H1 (cell line): Measurements from ENCODE around the gene LRRIQ3. TPM values are rescaled to one million over a fixed set of nuclear protein-coding genes. Genes with fewer than 3 reads are reported as not detected.
A peak's percentile ranks its signal among the peaks of the same experiment; 100 is the strongest.

Experiments
- BCL11A ChIP-seq, 2 experiments: IDR thresholded peaks; one replicate each; pipeline ENCODE4 v1.6.1; 2011; ENCODE audit warnings: low read depth in 2 of 2, low read length in 2 of 2, mild to moderate bottlenecking in 2 of 2
- BRCA1 ChIP-seq: IDR thresholded peaks from 2 replicates; pipeline ENCODE4 v1.6.1; 2012; ENCODE audit warnings: low read depth, low read length, improper control_type of control experiment
- CBX5 ChIP-seq: fragments of 300-800, 300-1000 bp; sonication (generic); IDR thresholded peaks from 2 replicates; pipeline ENCODE4 v1.7.1; 2016; ENCODE audit warnings: antibody characterized with exemption, low read length, low read depth
- CEBPB ChIP-seq: IDR thresholded peaks from 2 replicates; pipeline ENCODE4 v1.6.1; 2012; ENCODE audit warnings: low read depth, low read length
- CHD1 ChIP-seq: IDR thresholded peaks from 2 replicates; pipeline ENCODE4 v1.6.1; 2012; ENCODE audit warnings: low read depth, low read length, improper control_type of control experiment
- CHD2 ChIP-seq: IDR thresholded peaks from 2 replicates; pipeline ENCODE4 v1.6.1; 2012; ENCODE audit warnings: low read length, improper control_type of control experiment
- CREB1 ChIP-seq: IDR thresholded peaks from 2 replicates; pipeline ENCODE4 v1.6.1; 2012; ENCODE audit warnings: inconsistent platforms
- HDAC6 ChIP-seq: IDR thresholded peaks from one replicate; pipeline ENCODE4 v1.7.1; 2012; ENCODE audit warnings: low read depth, mild to moderate bottlenecking, inconsistent platforms, low read length, moderate library complexity
- KDM1A ChIP-seq: fragments of 200-600, 300-600 bp; sonication (generic); IDR thresholded peaks from 2 replicates; pipeline ENCODE4 v1.7.1; 2016; ENCODE audit warnings: mild to moderate bottlenecking, low read length, borderline replicate concordance
- POLR2AphosphoS5 ChIP-seq: IDR thresholded peaks from 2 replicates; pipeline ENCODE4 v1.6.1; 2011; ENCODE audit warnings: low read depth, low read length
- POU5F1 ChIP-seq: IDR thresholded peaks from 2 replicates; pipeline ENCODE4 v1.6.1; 2011; ENCODE audit warnings: low read depth, mild to moderate bottlenecking, low read length, moderate library complexity
- RBBP5 ChIP-seq: IDR thresholded peaks from 2 replicates; pipeline ENCODE4 v1.7.1; 2012; ENCODE audit warnings: low read depth, mild to moderate bottlenecking, inconsistent platforms, low read length, moderate library complexity, borderline replicate concordance
- RNF2 ChIP-seq: fragments of 200-900, 300-1000 bp; sonication (generic); IDR thresholded peaks from 2 replicates; pipeline ENCODE4 v1.7.1; 2016; ENCODE audit warnings: borderline replicate concordance, low read depth, mild to moderate bottlenecking, antibody characterized with exemption, low read length; ENCODE audit not compliant: poor library complexity, severe bottlenecking; ENCODE audit errors: missing control alignments
- SIX5 ChIP-seq: IDR thresholded peaks from 2 replicates; pipeline ENCODE4 v1.6.1; 2011; ENCODE audit warnings: mild to moderate bottlenecking, low read depth, low read length
- SP2 ChIP-seq: IDR thresholded peaks from 2 replicates; pipeline ENCODE4 v1.6.1; 2012; ENCODE audit warnings: mild to moderate bottlenecking, low read length, inconsistent platforms
- SUZ12 ChIP-seq: fragments of 200-600 bp; sonication (generic); IDR thresholded peaks from 2 replicates; pipeline ENCODE4 v1.6.1; 2012; ENCODE audit warnings: mild to moderate bottlenecking, inconsistent platforms, low read length, moderate library complexity, mixed read lengths
- TAF7 ChIP-seq: optimal IDR thresholded peaks from 2 replicates; pipeline ENCODE3; 2011; ENCODE audit warnings: low read depth, mild to moderate bottlenecking, inconsistent platforms, low read length, moderate library complexity, borderline replicate concordance
- TBP ChIP-seq: IDR thresholded peaks from 2 replicates; pipeline ENCODE4 v1.6.1; 2011; ENCODE audit warnings: low read depth, low read length, improper control_type of control experiment
- YY1 ChIP-seq: IDR thresholded peaks from 2 replicates; pipeline ENCODE4 v1.6.1; 2011; ENCODE audit warnings: low read depth, mild to moderate bottlenecking, low read length
- ZNF274 ChIP-seq: IDR thresholded peaks from 2 replicates; pipeline ENCODE4 v1.7.0; 2012; ENCODE audit warnings: low read length, borderline replicate concordance; ENCODE audit errors: extremely low read depth
- polyA plus RNA-seq, 7 experiments: library from polyadenylated mRNA; depleted of rRNA in 3 of 7; stranded (reverse) in 5 of 7; unstranded in 2 of 7; fragments of >200 nt in 5 of 7; fragments of 200-250 nt in 2 of 7; gene quantifications; 1 replicate in 5 of 7; 2 replicates in 1 of 7; 4 replicates in 1 of 7; pipeline versions ENCODE4 v1.2.1 to v1.2.3, GENCODE V29; 2011 to 2013; ENCODE audit warnings: missing spikeins in 2 of 7, mixed read lengths in 2 of 7
- total RNA-seq: library from RNA; stranded (reverse); fragmentation: NEBNext Ultra II Directional; extraction: Animal tissue kit (Norgen Biotek cat#: 25700); gene quantifications from 2 replicates; pipeline ENCODE4 v1.2.1, GENCODE V29; 2021
- TF ChIP-seq, protein P1 (sequence below): IDR thresholded peaks from 2 replicates; pipeline ENCODE4 v1.6.1; 2012; ENCODE audit warnings: inconsistent platforms
- TF ChIP-seq, protein P2 (sequence below), 3 experiments: IDR thresholded peaks; 1 replicate in 2 of 3; 2 replicates in 1 of 3; pipeline versions ENCODE4 v1.5.1 to v1.6.1; 2011; ENCODE audit warnings: low read length in 3 of 3, mild to moderate bottlenecking in 3 of 3, inconsistent platforms in 2 of 3, low read depth in 1 of 3, moderate library complexity in 1 of 3; ENCODE audit not compliant: insufficient read depth in 1 of 3; ENCODE audit errors: control extremely low read depth in 1 of 3

Gene LRRIQ3
- total and polyA plus RNA-seq, 2 of the 8 experiments (the other 6 are each of a cell fraction or from before 2014, with no cell fraction given), result 0.08 to 0.19 TPM

DNA sequence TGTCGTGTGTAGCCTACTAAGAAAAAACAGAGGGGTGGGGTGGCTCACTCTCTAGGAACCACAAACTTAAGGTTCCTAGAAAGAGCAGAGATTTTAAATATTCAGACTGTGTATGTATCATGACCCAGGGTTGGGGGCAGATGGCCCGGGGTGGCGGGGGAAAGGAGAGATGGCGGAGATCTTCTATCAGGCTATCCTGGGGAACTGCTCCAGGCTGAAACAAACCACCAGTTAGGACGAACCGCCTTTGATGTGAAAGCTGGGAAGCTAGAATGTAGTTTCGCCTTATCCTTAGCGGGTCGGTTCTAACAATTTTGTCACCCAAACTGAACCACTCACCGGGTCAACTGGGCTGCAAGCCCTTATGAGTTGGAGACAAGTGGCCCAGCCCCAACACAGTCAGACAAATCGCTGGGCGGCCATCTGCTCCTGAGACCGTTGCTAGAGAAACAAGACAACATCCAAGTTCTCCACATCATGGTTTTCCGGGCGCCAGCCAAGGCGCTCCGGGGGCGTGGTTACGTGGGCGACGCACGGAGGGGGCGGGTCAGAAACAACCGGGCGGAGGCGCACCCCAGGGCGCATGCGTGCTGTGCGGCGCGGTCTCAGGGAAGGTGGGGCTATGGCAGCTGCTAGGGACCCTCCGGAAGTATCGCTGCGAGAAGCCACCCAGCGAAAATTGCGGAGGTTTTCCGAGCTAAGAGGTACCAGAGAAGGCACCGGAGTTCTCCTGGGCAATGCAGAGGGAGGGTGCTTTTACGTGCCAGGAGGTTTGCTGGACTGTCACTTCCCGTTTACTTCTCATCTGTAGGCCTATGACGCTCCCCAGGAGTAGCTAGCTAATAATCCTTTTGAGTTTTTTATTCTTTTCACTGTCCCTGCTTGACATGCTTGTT, at the start of gene LRRIQ3, which contains the start of gene FPGT (continued):
- TF ChIP-seq RNF2 (no peak), BRCA1 (no peak), KDM1A (no peak), CEBPB (no peak), CHD2 (no peak), CBX5 (no peak), SIX5 (no peak), BCL11A (IDR thresholded peaks at IDR 0.05; ENCODE audit: low read depth in 2 of 2, low read length in 2 of 2) (no peak), YY1 (peak; percentile 53), TAF7 (no peak), TBP (peak; percentile 53), SUZ12 (no peak), SP2 (no peak), ZNF274 (no peak), CHD1 (no peak), POLR2AphosphoS5 (0 out of 2 replicates have a peak, but pooled peaks have one; percentile 38), CREB1 (peak; percentile 61; the same call in 1 of the 2 replicates), POU5F1 (no peak), HDAC6 (no peak), RBBP5 (no peak)
- TF ChIP-seq, protein P1, sequence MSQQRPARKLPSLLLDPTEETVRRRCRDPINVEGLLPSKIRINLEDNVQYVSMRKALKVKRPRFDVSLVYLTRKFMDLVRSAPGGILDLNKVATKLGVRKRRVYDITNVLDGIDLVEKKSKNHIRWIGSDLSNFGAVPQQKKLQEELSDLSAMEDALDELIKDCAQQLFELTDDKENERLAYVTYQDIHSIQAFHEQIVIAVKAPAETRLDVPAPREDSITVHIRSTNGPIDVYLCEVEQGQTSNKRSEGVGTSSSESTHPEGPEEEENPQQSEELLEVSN, result no peak
- TF ChIP-seq, protein P2, sequence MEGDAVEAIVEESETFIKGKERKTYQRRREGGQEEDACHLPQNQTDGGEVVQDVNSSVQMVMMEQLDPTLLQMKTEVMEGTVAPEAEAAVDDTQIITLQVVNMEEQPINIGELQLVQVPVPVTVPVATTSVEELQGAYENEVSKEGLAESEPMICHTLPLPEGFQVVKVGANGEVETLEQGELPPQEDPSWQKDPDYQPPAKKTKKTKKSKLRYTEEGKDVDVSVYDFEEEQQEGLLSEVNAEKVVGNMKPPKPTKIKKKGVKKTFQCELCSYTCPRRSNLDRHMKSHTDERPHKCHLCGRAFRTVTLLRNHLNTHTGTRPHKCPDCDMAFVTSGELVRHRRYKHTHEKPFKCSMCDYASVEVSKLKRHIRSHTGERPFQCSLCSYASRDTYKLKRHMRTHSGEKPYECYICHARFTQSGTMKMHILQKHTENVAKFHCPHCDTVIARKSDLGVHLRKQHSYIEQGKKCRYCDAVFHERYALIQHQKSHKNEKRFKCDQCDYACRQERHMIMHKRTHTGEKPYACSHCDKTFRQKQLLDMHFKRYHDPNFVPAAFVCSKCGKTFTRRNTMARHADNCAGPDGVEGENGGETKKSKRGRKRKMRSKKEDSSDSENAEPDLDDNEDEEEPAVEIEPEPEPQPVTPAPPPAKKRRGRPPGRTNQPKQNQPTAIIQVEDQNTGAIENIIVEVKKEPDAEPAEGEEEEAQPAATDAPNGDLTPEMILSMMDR (IDR thresholded peaks at IDR 0.05; ENCODE audit: control extremely low read depth in 1 of 3, insufficient read depth in 1 of 3, low read depth in 1 of 3, low read length in 3 of 3), result no peak
